HG02623 (cell line): ENCODE measurements around the gene ARHGEF16.

ENCODE experiments used
- ATAC-seq: cut with Tn5 transposase; IDR thresholded peaks from one replicate; pipeline ENCODE4 v1.9.1; 2021; ENCODE audit warnings: moderate library complexity; ENCODE audit not compliant: unreplicated experiment

The ARHGEF16 gene

GRCh38 chr1:3479511-3480368 lies 25.3 kb downstream of the ARHGEF16 start:
- ATAC-seq = no peak

- no peak for ATAC-seq
These were observed 25.9 kb downstream of the ARHGEF16 start for GRCh38 chr1:3480369-3480719.

- no peak for ATAC-seq
These were observed 26.6 kb downstream of the ARHGEF16 start for GRCh38 chr1:3481046-3481445.

GRCh38 chr1:3481836-3482375 lies 27.4 kb downstream of the ARHGEF16 start:
- ATAC-seq = no peak

GRCh38 chr1:3482378-3482849 lies 27.9 kb downstream of the ARHGEF16 start:
- no peak for ATAC-seq

GRCh38 chr1:3483380-3483779 lies 28.9 kb downstream of the ARHGEF16 start:
- ATAC-seq = no peak

GRCh38 chr1:3483801-3484444 lies 29.5 kb downstream of the ARHGEF16 start:
- ATAC-seq = no peak

GRCh38 chr1:3485016-3485415 lies 30.6 kb downstream of the ARHGEF16 start:
- ATAC-seq = no peak

GRCh38 chr1:3488432-3488831 lies 34.0 kb downstream of the ARHGEF16 start:
- ATAC-seq = no peak

GRCh38 chr1:3490046-3490745 lies 35.7 kb downstream of the ARHGEF16 start:
- ATAC-seq = no peak

- no peak for ATAC-seq
These were observed 37.1 kb downstream of the ARHGEF16 start for GRCh38 chr1:3491291-3492246.

- no peak for ATAC-seq
These were observed 38.2 kb downstream of the ARHGEF16 start for GRCh38 chr1:3492545-3493246.

GRCh38 chr1:3494321-3495308 lies 40.1 kb downstream of the ARHGEF16 start:
- ATAC-seq = no peak

GRCh38 chr1:3495776-3496745 lies 41.6 kb downstream of the ARHGEF16 start:
- ATAC-seq = no peak

GRCh38 chr1:3496916-3497315 lies 42.5 kb downstream of the ARHGEF16 start:
- no peak for ATAC-seq

- ATAC-seq = no peak
These were observed 43.1 kb downstream of the ARHGEF16 start for GRCh38 chr1:3497521-3497920.

GRCh38 chr1:3498246-3498930 lies 43.9 kb downstream of the ARHGEF16 start:
- no peak for ATAC-seq
